ENCODE results near the gene LRP1B.

DNA sequence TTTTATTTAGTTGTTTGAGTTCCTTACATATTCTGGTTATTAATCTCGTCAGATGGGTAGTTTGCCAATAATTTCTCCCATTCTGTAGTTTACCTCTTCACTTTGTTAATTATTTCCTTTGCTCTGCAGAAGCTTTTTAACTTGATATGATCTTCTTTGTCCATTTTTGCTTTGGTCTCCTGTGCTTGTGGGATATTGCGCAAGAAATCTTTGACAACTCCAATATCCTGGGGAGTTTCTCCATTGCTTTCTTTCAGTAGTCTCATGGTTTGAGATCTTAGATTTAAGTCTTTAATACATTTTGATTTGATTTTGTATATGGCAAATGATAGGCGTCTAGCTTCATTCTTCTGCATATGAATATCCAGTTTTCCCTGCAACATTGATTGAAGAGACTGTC is 389.2 kb downstream of the LRP1B start:
- TF ChIP-seq EP300 (IDR thresholded peaks at IDR 0.05; ENCODE audit: borderline replicate concordance) (no peak), TAF1 (IDR thresholded peaks at IDR 0.05; ENCODE audit: low read depth) (no peak), CREB1 (IDR thresholded peaks at IDR 0.05; ENCODE audit: low read depth) (no peak), ZBTB7A (IDR thresholded peaks at IDR 0.05; ENCODE audit: low read depth) (no peak), YY1 (IDR thresholded peaks at IDR 0.05; ENCODE audit: low read depth) (no peak), MAX (IDR thresholded peaks at IDR 0.05) (no peak), NFIC (IDR thresholded peaks at IDR 0.05) (no peak), TEAD4 (IDR thresholded peaks at IDR 0.05) (no peak), USF1 (IDR thresholded peaks at IDR 0.05) (no peak), EGR1 (IDR thresholded peaks at IDR 0.05) (no peak), RAD21 (IDR thresholded peaks at IDR 0.05; ENCODE audit: low read depth) (no peak)
- TF ChIP-seq, protein P1, sequence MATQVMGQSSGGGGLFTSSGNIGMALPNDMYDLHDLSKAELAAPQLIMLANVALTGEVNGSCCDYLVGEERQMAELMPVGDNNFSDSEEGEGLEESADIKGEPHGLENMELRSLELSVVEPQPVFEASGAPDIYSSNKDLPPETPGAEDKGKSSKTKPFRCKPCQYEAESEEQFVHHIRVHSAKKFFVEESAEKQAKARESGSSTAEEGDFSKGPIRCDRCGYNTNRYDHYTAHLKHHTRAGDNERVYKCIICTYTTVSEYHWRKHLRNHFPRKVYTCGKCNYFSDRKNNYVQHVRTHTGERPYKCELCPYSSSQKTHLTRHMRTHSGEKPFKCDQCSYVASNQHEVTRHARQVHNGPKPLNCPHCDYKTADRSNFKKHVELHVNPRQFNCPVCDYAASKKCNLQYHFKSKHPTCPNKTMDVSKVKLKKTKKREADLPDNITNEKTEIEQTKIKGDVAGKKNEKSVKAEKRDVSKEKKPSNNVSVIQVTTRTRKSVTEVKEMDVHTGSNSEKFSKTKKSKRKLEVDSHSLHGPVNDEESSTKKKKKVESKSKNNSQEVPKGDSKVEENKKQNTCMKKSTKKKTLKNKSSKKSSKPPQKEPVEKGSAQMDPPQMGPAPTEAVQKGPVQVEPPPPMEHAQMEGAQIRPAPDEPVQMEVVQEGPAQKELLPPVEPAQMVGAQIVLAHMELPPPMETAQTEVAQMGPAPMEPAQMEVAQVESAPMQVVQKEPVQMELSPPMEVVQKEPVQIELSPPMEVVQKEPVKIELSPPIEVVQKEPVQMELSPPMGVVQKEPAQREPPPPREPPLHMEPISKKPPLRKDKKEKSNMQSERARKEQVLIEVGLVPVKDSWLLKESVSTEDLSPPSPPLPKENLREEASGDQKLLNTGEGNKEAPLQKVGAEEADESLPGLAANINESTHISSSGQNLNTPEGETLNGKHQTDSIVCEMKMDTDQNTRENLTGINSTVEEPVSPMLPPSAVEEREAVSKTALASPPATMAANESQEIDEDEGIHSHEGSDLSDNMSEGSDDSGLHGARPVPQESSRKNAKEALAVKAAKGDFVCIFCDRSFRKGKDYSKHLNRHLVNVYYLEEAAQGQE (IDR thresholded peaks at IDR 0.05; ENCODE audit: low read depth): no peak

Measured in Ishikawa (cell line).